Hepatocyte (in vitro differentiated cells): ENCODE results near the gene RPL39L.

Source experiments
- EZH2 ChIP-seq: fragments of 200-600 bp; sonication (generic); IDR thresholded peaks from 2 replicates; pipeline ENCODE4 v1.6.1; 2016; ENCODE audit warnings: antibody characterized with exemption, mild to moderate bottlenecking, borderline replicate concordance
- EZH2phosphoT487 ChIP-seq: fragments of 200-600 bp; sonication (generic); IDR thresholded peaks from one replicate; pipeline ENCODE4 v1.6.1; 2018; ENCODE audit warnings: antibody characterized with exemption, mild to moderate bottlenecking, low read depth, moderate library complexity; ENCODE audit not compliant: unreplicated experiment, severe bottlenecking
- TF ChIP-seq, protein P1 (sequence below): fragments of 200-600 bp; sonication (generic); IDR thresholded peaks from 2 replicates; pipeline ENCODE4 v1.5.1; 2016; ENCODE audit warnings: antibody characterized with exemption, mild to moderate bottlenecking; ENCODE audit not compliant: poor library complexity

DNA sequence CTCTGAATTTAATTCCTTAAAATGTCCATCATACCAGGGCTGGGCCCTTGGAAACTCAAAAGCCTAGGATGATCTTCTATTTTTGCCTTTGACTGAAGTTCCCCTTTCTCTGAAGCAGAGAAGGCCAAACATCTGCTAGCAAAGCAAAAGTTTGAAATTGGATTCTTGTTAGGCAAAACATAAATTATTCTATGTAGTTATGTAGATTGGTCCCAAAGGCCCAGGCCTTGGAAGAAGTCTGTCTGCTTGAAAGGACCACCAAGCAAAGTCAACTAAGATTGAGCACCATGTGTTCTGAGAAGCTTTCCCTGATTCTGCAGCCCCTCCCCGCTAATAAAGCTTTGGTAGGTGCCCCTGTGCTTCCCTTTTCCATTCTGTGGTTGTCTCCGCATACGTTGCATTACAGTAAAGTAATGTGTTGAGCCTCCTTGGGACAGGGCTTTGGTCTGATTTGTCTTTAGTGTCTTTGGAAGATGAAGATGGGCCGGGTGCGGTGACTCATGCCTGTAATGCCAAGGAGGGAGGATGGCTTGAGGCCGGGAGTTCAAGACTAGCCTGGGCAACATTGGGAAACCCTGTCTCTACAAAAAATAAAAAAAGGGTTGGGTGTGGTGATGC lies 56.4 kb downstream of the RPL39L start:
- TF ChIP-seq, protein P1, sequence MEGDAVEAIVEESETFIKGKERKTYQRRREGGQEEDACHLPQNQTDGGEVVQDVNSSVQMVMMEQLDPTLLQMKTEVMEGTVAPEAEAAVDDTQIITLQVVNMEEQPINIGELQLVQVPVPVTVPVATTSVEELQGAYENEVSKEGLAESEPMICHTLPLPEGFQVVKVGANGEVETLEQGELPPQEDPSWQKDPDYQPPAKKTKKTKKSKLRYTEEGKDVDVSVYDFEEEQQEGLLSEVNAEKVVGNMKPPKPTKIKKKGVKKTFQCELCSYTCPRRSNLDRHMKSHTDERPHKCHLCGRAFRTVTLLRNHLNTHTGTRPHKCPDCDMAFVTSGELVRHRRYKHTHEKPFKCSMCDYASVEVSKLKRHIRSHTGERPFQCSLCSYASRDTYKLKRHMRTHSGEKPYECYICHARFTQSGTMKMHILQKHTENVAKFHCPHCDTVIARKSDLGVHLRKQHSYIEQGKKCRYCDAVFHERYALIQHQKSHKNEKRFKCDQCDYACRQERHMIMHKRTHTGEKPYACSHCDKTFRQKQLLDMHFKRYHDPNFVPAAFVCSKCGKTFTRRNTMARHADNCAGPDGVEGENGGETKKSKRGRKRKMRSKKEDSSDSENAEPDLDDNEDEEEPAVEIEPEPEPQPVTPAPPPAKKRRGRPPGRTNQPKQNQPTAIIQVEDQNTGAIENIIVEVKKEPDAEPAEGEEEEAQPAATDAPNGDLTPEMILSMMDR: no peak
- TF ChIP-seq EZH2phosphoT487: no peak
- no peak for TF ChIP-seq EZH2
